B cell (primary cell): ENCODE measurements around the gene CNOT4. TPM values are rescaled to one million over a fixed set of nuclear protein-coding genes. Genes with fewer than 3 reads are reported as not detected.

Experiments
- ATAC-seq: fragments of 200-7000 bp; cut with Tn5 transposase; one replicate; pipeline ENCODE4 v1.10.0; 2021; ENCODE audit warnings: low read depth, mild to moderate bottlenecking, moderate number of reproducible peaks, moderate library complexity
- CTCF ChIA-PET: fragments of 350-600 bp; sonication (Branson Sonifier 250); formaldehyde crosslinking; loops from one replicate; lab custom pipeline; 2021; ENCODE audit warnings: antibody characterized with exemption, inconsistent platforms; lab: Charles Lee
- POLR2A ChIA-PET: fragments of 350-600 bp; sonication (Branson Sonifier 250); formaldehyde crosslinking; loops from one replicate; lab custom pipeline; 2021; ENCODE audit warnings: antibody characterized with exemption; lab: Charles Lee
- DNase-seq: peaks from one replicate; pipeline ENCODE4 v3.0.0; 2013
- H2AFZ ChIP-seq: 2 replicates; pipeline ENCODE4 v1.6.1; 2012; ENCODE audit warnings: mild to moderate bottlenecking, low read depth, low read length; ENCODE audit not compliant: insufficient read depth, poor library complexity, severe bottlenecking
- H3K27ac ChIP-seq, 2 donors: 1 replicate in 1 of 2; 2 replicates in 1 of 2; pipeline ENCODE4 v1.5.1; 2012 to 2013; ENCODE audit warnings: low read length in 2 of 2, mild to moderate bottlenecking in 2 of 2, moderate library complexity in 1 of 2
- H3K27me3 ChIP-seq, 4 experiments: fragments of 200-600 bp in 1 of 4; sonication (generic) in 1 of 4; replicated peaks in 1 of 4; 1 replicate in 2 of 4; 2 replicates in 2 of 4; pipeline versions ENCODE4 v1.6.1 to v1.7.0; 2013 to 2016; ENCODE audit warnings: low read length in 3 of 4, mild to moderate bottlenecking in 2 of 4, mixed read lengths in 1 of 4, moderate library complexity in 1 of 4; ENCODE audit not compliant: insufficient read depth in 4 of 4, control insufficient read depth in 3 of 4; ENCODE audit errors: control extremely low read depth in 1 of 4
- H3K36me3 ChIP-seq, 2 experiments: replicated peaks in 1 of 2; 1 replicate in 1 of 2; 2 replicates in 1 of 2; pipeline versions ENCODE4 v1.6.1 to v1.7.1; 2013; ENCODE audit warnings: low read length in 1 of 2; ENCODE audit not compliant: insufficient read depth in 2 of 2, control insufficient read depth in 1 of 2; ENCODE audit errors: control extremely low read depth in 1 of 2, extremely low read depth in 1 of 2
- H3K4me1 ChIP-seq, 2 donors: fragments of 200-600 bp in 1 of 2; sonication (generic) in 1 of 2; 1 replicate in 1 of 2; 2 replicates in 1 of 2; pipeline versions ENCODE4 v1.5.1 to v1.6.1; 2013 to 2017; ENCODE audit warnings: low read length in 2 of 2; ENCODE audit not compliant: control insufficient read depth in 2 of 2, insufficient read depth in 2 of 2
- H3K4me2 ChIP-seq: replicated peaks from 2 replicates; pipeline ENCODE3; 2012; ENCODE audit warnings: mild to moderate bottlenecking, low read depth, low read length; ENCODE audit not compliant: poor library complexity, severe bottlenecking
- H3K4me3 ChIP-seq, 5 experiments: fragments of 200-600 bp in 1 of 5; sonication (generic) in 1 of 5; 1 replicate in 3 of 5; 2 replicates in 2 of 5; pipeline versions ENCODE4 v1.5.1 to v1.7.0; 2011 to 2016; ENCODE audit warnings: low read length in 4 of 5, mild to moderate bottlenecking in 4 of 5, low read depth in 2 of 5, control low read depth in 1 of 5, moderate library complexity in 1 of 5; ENCODE audit not compliant: insufficient read depth in 1 of 5; ENCODE audit errors: control extremely low read depth in 1 of 5, extremely low read depth in 1 of 5
- H3K79me2 ChIP-seq: fragments of 200-600 bp; sonication (generic); one replicate; pipeline ENCODE4 v1.6.0; 2016; ENCODE audit warnings: low read length; ENCODE audit not compliant: control insufficient read depth, insufficient read depth
- H3K9ac ChIP-seq: fragments of 200-600 bp; sonication (generic); 2 replicates; pipeline ENCODE4 v1.6.1; 2017; ENCODE audit warnings: mild to moderate bottlenecking, low read length, moderate library complexity
- H3K9me3 ChIP-seq, 3 donors: one replicate each; pipeline versions ENCODE4 v1.6.1 to v1.7.1; 2013; ENCODE audit warnings: low read length in 2 of 3; ENCODE audit not compliant: control insufficient read depth in 2 of 3, insufficient read depth in 1 of 3; ENCODE audit errors: control extremely low read depth in 1 of 3
- H4K20me1 ChIP-seq: 2 replicates; pipeline ENCODE4 v1.6.0; 2012; ENCODE audit warnings: mild to moderate bottlenecking, low read length; ENCODE audit not compliant: insufficient read depth, control insufficient read depth, poor library complexity, severe bottlenecking
- H3K27ac Mint-ChIP-seq: one replicate; pipeline ENCODE4 v1.8.0; 2021; ENCODE audit warnings: mixed read lengths
- H3K27me3 Mint-ChIP-seq: one replicate; pipeline ENCODE4 v1.8.0; 2021; ENCODE audit warnings: mixed read lengths
- H3K4me1 Mint-ChIP-seq: one replicate; pipeline ENCODE4 v1.8.0; 2021; ENCODE audit warnings: mixed read lengths
- H3K4me3 Mint-ChIP-seq: one replicate; pipeline ENCODE4 v1.8.0; 2021; ENCODE audit warnings: mixed read lengths
- H3K9me3 Mint-ChIP-seq: one replicate; pipeline ENCODE4 v1.8.0; 2022; ENCODE audit warnings: mixed read lengths; ENCODE audit not compliant: insufficient read depth
- CTCF ChIP-seq: fragments of 200-600 bp; IDR thresholded peaks from one replicate; pipeline ENCODE4 v1.8.0; 2022; ENCODE audit warnings: antibody characterized with exemption, mild to moderate bottlenecking
- EZH2 ChIP-seq: IDR thresholded peaks from 2 replicates; pipeline ENCODE4 v1.6.1; 2012; ENCODE audit warnings: borderline replicate concordance, low read depth, mild to moderate bottlenecking, moderate library complexity, low read length; ENCODE audit not compliant: insufficient read depth, poor library complexity, severe bottlenecking
- WGBS: methylation state at CpG from one replicate; pipeline ENCODE4 v1.1.5; 2013; ENCODE audit warnings: missing lambda C conversion rate; ENCODE audit not compliant: insufficient coverage; 5-methylcytosine and 5-hydroxymethylcytosine counted together
- intact Hi-C: fragments of 100-400 bp; cut with micrococcal nuclease; formaldehyde crosslinking; loops from one replicate; pipeline ENCODE4 v1.10.0; 2022
- polyA plus RNA-seq: library from polyadenylated mRNA; depleted of rRNA; stranded (reverse); fragments of >200 nt; gene quantifications from 2 replicates; pipeline ENCODE4 v1.2.3, GENCODE V29; 2012
- total RNA-seq, 2 donors: library from RNA; stranded (reverse); fragments of 120-200 nt in 1 of 2; gene quantifications; 1 replicate in 1 of 2; 2 replicates in 1 of 2; pipeline versions ENCODE4 v1.2.3 to v1.2.4, GENCODE V29; 2013 to 2022

The CNOT4 gene
- total and polyA plus RNA-seq, 2 donors (not counting 1 experiment from before 2014, with no cell fraction given): 9.8 to 52.1 TPM

DNA sequence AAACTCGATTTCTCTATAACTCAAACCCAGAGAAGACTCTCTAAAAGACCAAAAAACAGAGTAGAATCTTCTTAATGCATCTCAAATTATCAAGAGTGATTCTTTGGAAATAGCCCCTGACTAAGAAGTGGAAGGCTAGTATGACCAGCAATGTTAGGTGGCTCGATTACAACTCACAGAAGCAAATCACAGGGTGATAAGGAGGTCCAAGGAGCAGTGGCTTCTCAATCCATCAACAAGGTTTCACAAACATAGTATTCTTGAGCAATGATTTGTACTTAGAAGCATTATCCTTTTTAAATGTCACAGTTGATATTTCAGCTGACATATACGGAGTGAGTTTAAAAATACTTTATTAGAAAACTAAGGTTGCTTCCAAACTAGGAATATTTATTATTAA lies 127.7 kb downstream of the CNOT4 start:
- no peaks in the 10 kb centered on the region for H3K9me3 ChIP-seq
- WGBS: 100% methylated on average over 1 of the region's 3 CpGs
- TF ChIP-seq EZH2: no peak
- POLR2A ChIA-PET: interaction anchor here (0.6 kb wide), 1 partner anchor 26 kb away, joined by 3 read pairs; no protein-coding TSS in a partner anchor
- intact Hi-C loops: no loop called here
- H3K79me2 ChIP-seq: no peaks in the 10 kb centered on the region
- Mint-ChIP-seq H3K4me3 (no peak overlapping the region), H3K9me3 (no peaks in the 10 kb centered on the region), H3K27ac (no peak overlapping the region), H3K27me3 (no peaks in the 10 kb centered on the region), H3K4me1 (peaks cover under 1% of the 10 kb centered on the region)
- H3K4me3 ChIP-seq: no peak overlapping the region
- no peak overlapping the region for H2AFZ ChIP-seq
- CTCF ChIA-PET: no interaction called here
- H3K4me2 ChIP-seq: no peak overlapping the region
- ATAC-seq (no peak), DNase-seq (no peak)
- H3K36me3 ChIP-seq: peaks cover 0 to 5% of the 10 kb centered on the region in 2 experiments
- H3K27me3 ChIP-seq: no peaks in the 10 kb centered on the region
- no peak overlapping the region for H3K27ac ChIP-seq
- no peaks in the 10 kb centered on the region for H4K20me1 ChIP-seq
- H3K4me1 ChIP-seq: no peaks in the 10 kb centered on the region
- H3K9ac ChIP-seq: no peak overlapping the region

- intact Hi-C loops: no loop called here
- CTCF ChIA-PET: no interaction called here
- no peaks in the 10 kb centered on the region for H3K4me1 ChIP-seq
- POLR2A ChIA-PET: no interaction called here
- no peaks in the 10 kb centered on the region for H3K9me3 ChIP-seq
- peaks cover 2% of the 10 kb centered on the region for H3K4me1 Mint-ChIP-seq
- H3K9ac ChIP-seq: no peak overlapping the region
- no peak overlapping the region for H2AFZ ChIP-seq
- H3K79me2 ChIP-seq: no peaks in the 10 kb centered on the region
- H3K27ac Mint-ChIP-seq: no peak overlapping the region
- H3K4me3 Mint-ChIP-seq: no peak overlapping the region
- no peaks in the 10 kb centered on the region for H3K27me3 Mint-ChIP-seq
- peaks cover 0 to under 1% of the 10 kb centered on the region in 2 experiments for H3K36me3 ChIP-seq
- DNase-seq (no peak), ATAC-seq (no peak)
- no peaks in the 10 kb centered on the region for H3K9me3 Mint-ChIP-seq
- no peak for TF ChIP-seq CTCF
- TF ChIP-seq EZH2: no peak
- H3K4me3 ChIP-seq: no peak overlapping the region
- WGBS: no CpG with 5 or more reads among the region's 1 CpG
- no peak overlapping the region for H3K4me2 ChIP-seq
- H3K27ac ChIP-seq: no peak overlapping the region
- H4K20me1 ChIP-seq: no peaks in the 10 kb centered on the region
- H3K27me3 ChIP-seq: no peaks in the 10 kb centered on the region
Observed at GRCh38 chr7:135381369-135381768, 128.5 kb downstream of the CNOT4 start.
